Measurements from ENCODE around the gene RGP1. TPM values are rescaled to one million over a fixed set of nuclear protein-coding genes. Genes with fewer than 3 reads are reported as not detected.
A peak's percentile ranks its signal among the peaks of the same experiment; 100 is the strongest.

RGP1 gene
- total RNA-seq, 3 donors from 2014 or later, result 14.3 to 15.3 (median 14.6) TPM

DNA sequence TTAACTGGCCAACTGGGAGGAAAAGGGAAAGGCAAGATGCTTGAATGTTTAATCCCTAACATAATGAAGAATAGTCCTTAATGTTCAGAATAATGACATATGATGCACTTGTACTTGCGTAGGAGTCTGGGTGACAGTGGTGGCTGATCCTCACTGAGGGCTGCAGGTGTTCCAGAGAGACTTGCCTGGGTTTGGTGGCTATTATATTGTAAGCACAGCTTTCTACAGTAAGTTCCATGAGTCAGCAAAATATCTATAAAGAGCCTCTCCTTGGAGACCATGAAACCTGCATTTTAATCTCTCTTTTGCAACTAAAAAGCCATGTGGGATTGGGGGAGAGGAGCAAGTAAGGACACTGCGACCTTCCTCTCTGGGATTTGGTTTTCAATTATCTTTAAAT lies 40.5 kb downstream of the RGP1 start:
- Mint-ChIP-seq H3K36me3 (ENCODE audit: insufficient read depth) (peaks cover 23% of the 10 kb centered on the region), H3K27me3 (ENCODE audit: low read depth) (no peaks in the 10 kb centered on the region), H3K4me1 (ENCODE audit: low read depth) (peaks cover 5% of the 10 kb centered on the region), H3K9me3 (no peaks in the 10 kb centered on the region), H3K4me3 (no peak overlapping the region)
- DNase-seq (no peak), ATAC-seq (no peak)

DNA sequence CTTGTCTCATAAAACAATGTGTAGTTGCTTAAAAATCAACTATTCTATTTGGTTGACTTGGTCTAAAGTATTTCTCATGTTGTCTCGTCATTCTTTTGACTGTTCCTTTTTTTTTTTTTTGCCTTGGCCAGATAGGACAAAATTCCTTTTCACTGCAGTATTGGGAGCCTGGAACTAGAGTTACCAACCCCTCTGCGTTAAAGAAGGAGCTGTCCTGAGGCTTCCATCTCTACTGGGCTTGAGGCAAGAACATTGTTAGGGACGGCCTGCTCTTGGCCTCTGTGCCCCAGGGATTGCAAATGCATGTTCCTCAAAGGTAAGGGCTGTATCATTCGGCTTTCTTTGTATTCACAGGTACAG lies 40.9 kb downstream of the RGP1 start:
- DNase-seq, result no peak
- no peaks in the 10 kb centered on the region for H3K9me3 Mint-ChIP-seq
- peaks cover 23% of the 10 kb centered on the region for H3K36me3 Mint-ChIP-seq (ENCODE audit: insufficient read depth)
- ATAC-seq, result no peak
- H3K4me3 Mint-ChIP-seq, result no peak overlapping the region
- no peaks in the 10 kb centered on the region for H3K27me3 Mint-ChIP-seq (ENCODE audit: low read depth)
- peaks cover 6% of the 10 kb centered on the region for H3K4me1 Mint-ChIP-seq (ENCODE audit: low read depth)

DNA sequence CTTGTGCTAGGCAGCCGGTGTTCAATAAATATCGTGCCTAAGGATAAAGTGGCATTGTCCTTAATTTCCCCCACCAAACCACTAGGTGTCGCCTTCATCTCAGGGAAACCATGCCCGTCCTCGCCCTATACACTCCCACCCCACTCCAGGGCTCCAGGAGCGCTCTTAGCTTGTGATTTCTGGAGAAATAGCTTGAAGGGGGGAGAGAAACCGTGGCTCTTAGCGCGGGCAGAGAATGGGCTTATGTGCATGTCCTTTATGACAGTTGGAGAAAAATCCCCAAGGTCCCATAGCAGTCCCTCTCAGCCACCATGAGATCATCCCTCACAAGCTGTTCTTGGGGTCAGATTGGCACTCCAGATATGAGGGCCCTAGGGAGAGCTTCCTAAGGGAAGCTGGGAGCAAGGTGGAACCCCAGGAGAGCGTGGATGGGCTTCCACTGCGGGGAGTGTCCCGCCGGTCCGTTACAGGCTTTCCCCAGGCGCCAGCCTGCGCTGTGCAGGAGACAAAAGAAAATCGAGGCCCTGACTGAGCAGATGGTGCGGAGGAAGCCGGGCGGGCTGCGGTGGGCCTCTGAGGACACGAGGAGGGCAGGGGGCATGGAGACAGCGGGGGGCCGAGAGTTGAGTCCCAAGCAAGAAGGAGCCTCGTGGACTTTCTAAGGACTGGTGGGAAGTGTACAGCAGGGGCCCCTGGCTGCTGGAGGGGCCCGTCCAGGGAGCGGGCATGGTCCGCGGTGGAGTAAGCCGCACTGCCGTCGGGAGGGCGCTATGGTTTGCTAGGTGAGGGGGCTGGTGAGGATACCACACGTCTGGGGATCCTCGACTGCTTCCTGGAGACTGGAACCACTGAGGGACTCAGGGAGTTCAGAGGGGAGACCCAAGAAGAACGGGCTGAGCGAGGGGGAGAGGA lies 41.6 kb downstream of the RGP1 start:
- Mint-ChIP-seq H3K36me3 (ENCODE audit: insufficient read depth) (peaks cover 22% of the 10 kb centered on the region), H3K4me1 (ENCODE audit: low read depth) (peaks cover 6% of the 10 kb centered on the region), H3K4me3 (no peak overlapping the region), H3K27me3 (ENCODE audit: low read depth) (no peaks in the 10 kb centered on the region), H3K9me3 (no peaks in the 10 kb centered on the region)
- peak; percentile 56 for DNase-seq
- ATAC-seq, result peak; percentile 85 to 93

DNA sequence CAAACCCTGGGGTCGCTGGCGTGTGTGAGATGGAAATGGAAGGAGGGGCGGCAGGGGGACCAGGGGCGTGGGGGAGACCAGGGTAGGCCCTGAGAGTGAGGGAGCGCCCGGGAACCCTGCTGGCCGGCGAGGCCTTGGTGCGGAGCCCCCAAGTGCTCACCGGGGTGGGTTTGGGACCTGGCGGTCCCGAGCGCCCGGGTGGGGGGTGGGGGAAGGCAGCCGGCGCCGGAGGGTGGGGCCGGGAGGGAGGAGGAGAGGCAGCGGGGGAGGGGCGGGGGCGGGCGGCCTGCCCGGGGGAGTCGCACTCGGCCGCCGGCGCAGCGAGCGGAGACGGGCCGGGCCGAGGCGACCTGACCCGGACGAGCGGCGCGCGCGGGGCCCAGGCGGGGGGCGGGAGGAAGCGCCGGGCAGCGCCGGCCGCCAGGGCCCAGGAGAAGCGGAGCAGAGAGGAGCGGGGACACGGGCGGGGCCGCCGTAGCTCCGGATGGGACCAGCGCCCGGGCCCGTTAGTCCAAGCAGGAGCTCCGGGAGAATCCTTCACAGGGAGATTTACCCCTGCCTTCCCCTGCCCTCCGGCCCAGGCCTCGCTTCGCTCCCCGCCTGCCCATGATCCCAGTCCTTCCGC lies 42.3 kb downstream of the RGP1 start, which contains the start of gene NPR2:
Gene NPR2 (plus strand): TSS at position 295 of the 625 bp plus-strand sequence. CDS start 818 bp downstream, outside the sequence.
- H3K4me1 Mint-ChIP-seq (ENCODE audit: low read depth), result peaks cover 6% of the 10 kb centered on the region
- DNase-seq (no peak), ATAC-seq (no peak)
- H3K27me3 Mint-ChIP-seq (ENCODE audit: low read depth), result no peaks in the 10 kb centered on the region
- no peaks in the 10 kb centered on the region for H3K9me3 Mint-ChIP-seq
- H3K4me3 Mint-ChIP-seq, result no peak within 1 kb of the TSS
- peaks cover 16% of the 10 kb centered on the region for H3K36me3 Mint-ChIP-seq (ENCODE audit: insufficient read depth)

DNA sequence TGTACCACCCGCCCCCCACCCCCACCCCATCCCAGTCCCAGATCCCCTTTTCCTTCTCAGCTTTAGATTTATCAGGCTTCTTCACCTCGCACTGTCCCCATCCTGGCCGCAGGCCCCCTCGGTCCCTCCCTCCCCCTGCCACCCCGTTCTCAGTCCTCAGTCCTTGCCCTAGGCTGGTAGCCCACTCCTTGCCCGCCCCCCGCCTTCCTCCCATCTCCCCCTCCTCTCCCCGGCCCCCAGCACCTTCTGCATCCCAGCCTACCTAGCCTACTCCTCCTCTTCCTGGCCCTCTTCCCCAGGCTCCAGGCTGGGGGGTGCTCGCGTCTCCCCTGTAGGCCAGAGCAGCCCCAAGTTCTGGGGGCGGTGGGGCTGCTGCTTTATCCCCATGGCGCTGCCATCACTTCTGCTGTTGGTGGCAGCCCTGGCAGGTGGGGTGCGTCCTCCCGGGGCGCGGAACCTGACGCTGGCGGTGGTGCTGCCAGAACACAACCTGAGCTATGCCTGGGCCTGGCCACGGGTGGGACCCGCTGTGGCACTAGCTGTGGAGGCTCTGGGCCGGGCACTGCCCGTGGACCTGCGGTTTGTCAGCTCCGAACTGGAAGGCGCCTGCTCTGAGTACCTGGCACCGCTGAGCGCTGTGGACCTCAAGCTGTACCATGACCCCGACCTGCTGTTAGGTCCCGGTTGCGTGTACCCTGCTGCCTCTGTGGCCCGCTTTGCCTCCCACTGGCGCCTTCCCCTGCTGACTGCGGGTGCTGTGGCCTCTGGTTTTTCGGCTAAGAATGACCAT lies 43.1 kb downstream of the RGP1 start:
- no peaks in the 10 kb centered on the region for H3K9me3 Mint-ChIP-seq
- no peaks in the 10 kb centered on the region for H3K27me3 Mint-ChIP-seq (ENCODE audit: low read depth)
- H3K4me1 Mint-ChIP-seq (ENCODE audit: low read depth), result peaks cover 6% of the 10 kb centered on the region
- no peak for DNase-seq
- H3K4me3 Mint-ChIP-seq, result no peak overlapping the region
- ATAC-seq, result no peak
- peaks cover 16% of the 10 kb centered on the region for H3K36me3 Mint-ChIP-seq (ENCODE audit: insufficient read depth)

DNA sequence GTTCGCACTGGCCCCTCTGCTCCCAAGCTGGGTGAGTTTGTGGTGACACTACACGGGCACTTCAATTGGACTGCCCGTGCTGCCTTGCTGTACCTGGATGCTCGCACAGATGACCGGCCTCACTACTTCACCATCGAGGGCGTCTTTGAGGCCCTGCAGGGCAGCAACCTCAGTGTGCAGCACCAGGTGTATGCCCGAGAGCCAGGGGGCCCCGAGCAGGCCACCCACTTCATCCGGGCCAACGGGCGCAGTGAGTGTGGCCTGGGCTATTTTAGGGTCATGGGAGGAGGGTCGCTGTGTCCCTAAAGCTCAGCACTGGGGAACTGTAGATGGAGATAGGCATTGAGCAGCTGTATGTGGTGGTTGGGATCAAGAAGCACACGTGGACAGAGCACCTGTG lies 43.7 kb downstream of the RGP1 start:
- no peak for DNase-seq
- peaks cover 8% of the 10 kb centered on the region for H3K4me1 Mint-ChIP-seq (ENCODE audit: low read depth)
- H3K9me3 Mint-ChIP-seq, result no peaks in the 10 kb centered on the region
- H3K4me3 Mint-ChIP-seq, result no peak overlapping the region
- peaks cover 14% of the 10 kb centered on the region for H3K36me3 Mint-ChIP-seq (ENCODE audit: insufficient read depth)
- no peaks in the 10 kb centered on the region for H3K27me3 Mint-ChIP-seq (ENCODE audit: low read depth)
- no peak for ATAC-seq

DNA sequence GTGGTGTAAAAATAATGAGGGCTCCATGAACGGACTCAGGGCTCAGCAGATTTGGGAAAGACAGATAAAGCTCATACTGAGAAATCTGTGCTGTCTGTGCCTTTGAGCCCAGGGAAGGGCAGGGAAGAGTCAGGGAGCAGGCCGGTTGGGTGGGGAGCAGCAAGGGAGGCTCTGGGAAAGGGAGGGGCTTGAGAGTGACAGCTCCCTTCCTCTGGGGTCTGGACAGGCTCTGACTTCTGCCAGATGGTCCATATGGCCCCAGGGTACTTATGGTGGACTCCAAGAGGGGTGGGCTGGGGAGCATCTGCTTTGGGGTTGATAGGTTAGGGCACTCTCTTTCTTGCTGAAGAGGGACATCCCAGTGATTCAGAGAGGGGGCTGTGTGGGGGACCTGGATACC lies 44.4 kb downstream of the RGP1 start:
- Mint-ChIP-seq H3K4me3 (no peak overlapping the region), H3K9me3 (no peaks in the 10 kb centered on the region), H3K36me3 (ENCODE audit: insufficient read depth) (peaks cover 13% of the 10 kb centered on the region), H3K4me1 (ENCODE audit: low read depth) (peaks cover 13% of the 10 kb centered on the region), H3K27me3 (ENCODE audit: low read depth) (no peaks in the 10 kb centered on the region)
- ATAC-seq (no peak), DNase-seq (no peak)

DNA sequence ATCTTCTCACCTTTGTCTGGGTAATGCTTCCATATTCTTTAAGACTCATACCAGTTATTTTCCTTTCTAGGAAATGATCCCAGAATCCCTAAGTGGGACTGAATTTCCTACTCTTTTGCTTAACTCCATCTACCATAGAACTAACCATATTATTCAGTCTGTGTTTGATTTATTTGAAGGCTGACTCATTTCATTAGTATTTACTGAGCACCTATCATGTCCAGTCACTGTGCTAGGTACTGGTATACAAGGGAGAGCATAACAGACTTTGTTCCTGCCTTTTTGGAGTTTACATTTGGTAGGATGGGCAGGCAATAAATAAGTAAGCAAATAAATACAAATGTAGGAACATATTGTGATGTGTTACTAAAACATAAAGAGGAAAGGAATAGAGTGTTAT lies 46.6 kb downstream of the RGP1 start:
- H3K9me3 Mint-ChIP-seq, result no peaks in the 10 kb centered on the region

DNA sequence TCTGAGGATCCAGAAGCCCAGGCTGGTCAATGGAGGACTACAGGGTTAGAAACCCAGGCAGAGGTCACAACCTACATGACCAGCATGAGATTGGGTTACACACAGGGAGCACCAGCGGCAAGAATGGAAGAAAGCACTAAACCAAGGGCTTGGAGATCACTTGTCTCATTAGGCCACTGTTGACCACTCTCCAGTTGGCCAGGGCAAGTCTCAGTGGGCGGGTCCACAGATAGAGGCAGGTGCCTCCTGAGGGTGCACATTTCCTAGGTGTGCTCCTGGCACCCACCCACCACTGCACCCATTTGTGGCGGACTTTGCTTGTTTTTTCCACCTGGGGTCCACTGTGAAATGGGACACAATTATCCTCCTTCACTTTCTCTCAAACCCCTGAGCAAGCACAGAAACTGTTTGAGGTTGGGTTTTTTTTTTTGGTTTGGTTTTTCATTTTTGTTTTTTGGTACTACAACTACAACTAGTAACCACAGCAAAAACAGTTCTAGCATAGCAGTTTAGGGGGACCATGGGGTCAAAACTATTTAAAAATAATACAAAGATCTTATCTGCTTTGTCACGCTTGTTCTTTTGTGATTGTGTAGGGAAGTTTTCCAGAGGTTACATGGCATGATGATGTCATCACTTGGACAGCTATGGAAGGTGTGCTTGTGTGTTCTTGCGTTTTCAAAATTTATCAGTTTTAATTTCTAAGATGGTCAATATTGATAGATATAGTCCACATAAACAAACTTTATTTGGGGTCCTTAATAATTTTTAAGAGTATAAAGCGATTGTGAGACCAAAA lies 48.4 kb downstream of the RGP1 start:
- no peaks in the 10 kb centered on the region for H3K27me3 Mint-ChIP-seq (ENCODE audit: low read depth)
- no peak for ATAC-seq
- H3K9me3 Mint-ChIP-seq, result no peaks in the 10 kb centered on the region
- H3K4me1 Mint-ChIP-seq (ENCODE audit: low read depth), result peaks cover 20% of the 10 kb centered on the region
- H3K4me3 Mint-ChIP-seq, result no peak overlapping the region
- no peak for DNase-seq
- H3K36me3 Mint-ChIP-seq (ENCODE audit: insufficient read depth), result peaks cover 29% of the 10 kb centered on the region

More for the DNA sequence above, 46.6 kb downstream of the RGP1 start:
- ATAC-seq, result no peak
- no peak overlapping the region for H3K4me3 Mint-ChIP-seq
- peaks cover 20% of the 10 kb centered on the region for H3K4me1 Mint-ChIP-seq (ENCODE audit: low read depth)
- no peaks in the 10 kb centered on the region for H3K27me3 Mint-ChIP-seq (ENCODE audit: low read depth)
- H3K36me3 Mint-ChIP-seq (ENCODE audit: insufficient read depth), result peaks cover 18% of the 10 kb centered on the region
- DNase-seq, result no peak

DNA sequence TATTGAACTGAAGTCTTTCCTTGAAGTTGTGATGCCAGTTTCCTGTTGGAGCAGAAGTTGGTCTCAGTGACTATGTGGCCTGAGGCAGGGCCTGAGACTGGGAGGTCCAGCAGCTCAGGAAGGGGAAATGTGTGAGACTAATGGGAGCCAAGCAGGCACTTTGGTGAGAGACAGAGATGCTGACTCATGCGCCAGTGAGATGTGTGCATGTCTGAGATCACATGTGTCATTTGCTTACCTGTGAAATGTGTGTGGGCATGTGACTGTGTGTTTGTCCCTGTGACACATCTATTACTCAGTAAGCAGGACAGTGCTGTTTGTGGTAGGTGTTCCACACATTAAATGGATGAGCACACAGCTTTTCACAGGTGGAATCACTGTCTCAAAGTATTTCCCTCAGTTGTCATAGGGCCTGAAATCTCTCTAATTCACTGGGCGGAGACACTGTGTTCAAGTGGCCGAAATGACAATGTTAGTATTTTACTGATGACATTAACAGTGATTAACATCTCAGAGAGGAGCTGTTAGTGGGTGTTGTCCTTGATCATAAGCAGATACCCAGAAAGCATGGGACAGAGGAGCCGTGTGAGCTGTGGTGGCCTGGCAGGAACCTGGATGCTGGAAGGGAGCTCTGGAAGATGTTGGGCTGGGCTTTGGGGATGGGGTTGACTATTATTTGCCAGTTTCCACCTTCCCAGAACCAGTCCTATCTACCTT lies 49.7 kb downstream of the RGP1 start:
- DNase-seq (no peak), ATAC-seq (peak; percentile 99)
- Mint-ChIP-seq H3K9me3 (no peaks in the 10 kb centered on the region), H3K27me3 (ENCODE audit: low read depth) (no peaks in the 10 kb centered on the region), H3K4me3 (no peak overlapping the region), H3K36me3 (ENCODE audit: insufficient read depth) (peaks cover 24% of the 10 kb centered on the region), H3K4me1 (ENCODE audit: low read depth) (peaks cover 20% of the 10 kb centered on the region)

DNA sequence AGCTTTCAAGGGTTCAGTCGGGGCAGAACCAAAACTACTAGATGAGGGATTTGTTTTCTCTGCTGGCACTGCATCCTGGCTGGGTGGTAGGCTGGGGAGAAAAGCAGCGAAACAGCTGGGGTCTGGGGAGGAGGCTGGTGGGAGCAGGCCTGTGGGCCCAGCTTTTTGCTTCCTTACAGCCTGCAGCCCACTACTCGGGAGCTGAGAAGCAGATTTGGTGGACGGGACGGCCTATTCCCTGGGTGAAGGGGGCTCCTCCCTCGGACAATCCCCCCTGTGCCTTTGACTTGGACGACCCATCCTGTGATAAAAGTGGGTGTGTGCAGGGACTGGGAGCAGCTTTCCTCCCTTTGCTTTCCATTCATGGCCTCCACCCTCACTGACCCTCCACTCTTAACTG lies 51.4 kb downstream of the RGP1 start:
- no peak overlapping the region for H3K4me3 Mint-ChIP-seq
- H3K4me1 Mint-ChIP-seq (ENCODE audit: low read depth), result peaks cover 14% of the 10 kb centered on the region
- ATAC-seq, result no peak
- DNase-seq, result no peak
- no peaks in the 10 kb centered on the region for H3K27me3 Mint-ChIP-seq (ENCODE audit: low read depth)
- H3K9me3 Mint-ChIP-seq, result no peaks in the 10 kb centered on the region
- peaks cover 29% of the 10 kb centered on the region for H3K36me3 Mint-ChIP-seq (ENCODE audit: insufficient read depth)

DNA sequence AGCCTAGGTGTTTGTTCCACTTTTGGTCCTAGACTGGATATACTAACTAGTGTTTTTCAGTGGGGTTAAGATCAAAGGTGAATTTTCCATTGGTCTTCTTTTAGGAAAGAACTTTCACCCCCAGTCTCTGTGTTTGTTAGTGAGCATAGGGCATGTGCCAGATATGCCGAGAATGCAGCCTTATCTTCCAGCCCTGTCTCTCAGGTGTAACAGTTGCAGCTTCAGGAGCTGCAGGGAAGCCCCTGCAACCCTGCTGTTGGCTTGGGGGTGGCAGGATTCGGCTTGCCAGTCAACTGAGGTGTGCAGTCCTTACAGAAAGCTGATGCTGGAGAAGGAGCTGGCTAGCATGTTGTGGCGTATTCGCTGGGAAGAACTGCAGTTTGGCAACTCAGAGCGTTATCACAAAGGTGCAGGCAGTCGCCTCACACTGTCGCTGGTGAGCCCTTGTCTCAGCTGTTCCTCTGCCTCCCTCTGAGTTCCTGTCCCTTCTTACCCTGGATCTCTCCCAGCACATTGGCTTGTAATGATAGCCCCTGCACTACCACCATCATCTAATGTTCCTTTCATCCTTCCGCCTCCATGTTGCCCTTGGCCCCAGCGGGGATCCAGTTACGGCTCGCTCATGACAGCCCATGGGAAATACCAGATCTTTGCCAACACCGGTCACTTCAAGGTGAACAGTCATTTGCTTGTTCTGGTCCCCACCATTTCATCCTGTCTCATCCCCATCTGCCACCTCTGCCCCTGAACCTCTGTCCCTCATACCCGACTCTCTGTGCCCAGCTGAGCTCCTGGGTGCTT lies 52.4 kb downstream of the RGP1 start:
- Mint-ChIP-seq H3K9me3 (no peaks in the 10 kb centered on the region), H3K36me3 (ENCODE audit: insufficient read depth) (peaks cover 29% of the 10 kb centered on the region), H3K4me3 (no peak overlapping the region), H3K4me1 (ENCODE audit: low read depth) (peaks cover 14% of the 10 kb centered on the region), H3K27me3 (ENCODE audit: low read depth) (no peaks in the 10 kb centered on the region)
- no peak for DNase-seq
- ATAC-seq, result no peak

DNA sequence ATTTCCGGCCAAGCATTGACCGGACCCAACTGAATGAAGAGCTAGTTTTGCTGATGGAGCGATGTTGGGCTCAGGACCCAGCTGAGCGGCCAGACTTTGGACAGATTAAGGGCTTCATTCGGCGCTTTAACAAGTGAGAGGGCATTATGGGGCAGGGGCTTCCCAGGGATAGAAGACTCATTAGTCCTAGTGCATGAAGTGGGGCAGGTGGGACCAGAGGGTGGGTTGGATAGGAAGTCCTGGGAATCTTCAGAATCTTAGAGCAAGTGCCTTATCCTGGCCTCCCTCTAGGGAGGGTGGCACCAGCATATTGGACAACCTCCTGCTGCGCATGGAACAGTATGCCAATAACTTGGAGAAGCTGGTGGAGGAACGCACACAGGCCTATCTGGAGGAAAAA lies 57.0 kb downstream of the RGP1 start:
- Mint-ChIP-seq H3K4me1 (ENCODE audit: low read depth) (no peaks in the 10 kb centered on the region), H3K27me3 (ENCODE audit: low read depth) (no peaks in the 10 kb centered on the region), H3K36me3 (ENCODE audit: insufficient read depth) (peaks cover 19% of the 10 kb centered on the region), H3K4me3 (no peak overlapping the region), H3K9me3 (no peaks in the 10 kb centered on the region)
- ATAC-seq, result no peak
- DNase-seq, result no peak

All from activated T-cell treated with anti-CD3 and anti-CD28 coated beads, Interleukin-2, amount 50 U/mL, for 4 hours (primary cell).